Superior temporal gyrus (tissue), 1 donor: ENCODE measurements around the gene ZNF610.
"Not testable (repeated sequence)": the region's sequence is repeated elsewhere in the genome, so short reads cannot be mapped to it uniquely, and the experiment has no call there.

Source experiments
- DNase-seq: peaks from one replicate; pipeline ENCODE4 v3.0.0-alpha.2; 2016; ENCODE audit errors: extremely low spot score

The ZNF610 gene

DNA sequence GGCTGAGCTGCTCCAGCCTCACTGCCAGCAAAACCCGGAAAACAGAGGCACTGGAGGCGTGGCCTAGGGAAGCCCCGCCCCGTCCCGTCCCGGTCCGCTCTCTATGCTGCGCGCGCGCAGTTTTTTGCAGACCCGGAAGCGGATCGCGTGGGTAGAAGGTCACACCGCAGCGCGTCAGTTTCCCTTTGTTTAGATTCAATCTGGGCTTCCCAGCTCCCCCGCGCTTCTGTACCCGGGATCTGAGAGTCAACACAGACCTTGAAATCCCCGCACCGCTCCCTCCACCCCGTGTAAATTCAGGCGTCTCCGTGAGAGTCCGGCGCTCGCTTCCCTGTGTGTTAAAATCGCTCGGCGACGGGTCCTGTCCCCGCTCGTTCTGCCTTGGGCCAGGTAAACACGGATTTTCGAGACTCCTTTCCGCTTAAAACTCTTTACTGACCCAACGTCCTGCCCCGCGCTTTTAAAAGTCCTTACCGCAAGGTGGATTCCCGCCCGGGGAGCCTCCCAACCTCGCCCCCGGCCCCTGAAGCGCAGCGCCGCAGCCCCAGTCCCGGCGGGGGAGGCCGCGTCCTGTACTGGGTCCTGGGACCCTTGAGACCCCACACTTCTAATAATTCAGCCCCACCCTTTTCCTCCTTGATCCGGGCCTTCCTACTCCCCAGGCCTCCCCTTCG, at the start of gene ZNF610:
Gene ZNF610, plus strand, starts transcription at position 127 of the 674 bp plus-strand sequence. CDS start 12,930 bp downstream, outside the sequence.
- peak; percentile 96 for DNase-seq

- no peak for DNase-seq
Measured at GRCh38 chr19:52286256-52286655, 49.8 kb upstream of the ZNF610 start.

DNA sequence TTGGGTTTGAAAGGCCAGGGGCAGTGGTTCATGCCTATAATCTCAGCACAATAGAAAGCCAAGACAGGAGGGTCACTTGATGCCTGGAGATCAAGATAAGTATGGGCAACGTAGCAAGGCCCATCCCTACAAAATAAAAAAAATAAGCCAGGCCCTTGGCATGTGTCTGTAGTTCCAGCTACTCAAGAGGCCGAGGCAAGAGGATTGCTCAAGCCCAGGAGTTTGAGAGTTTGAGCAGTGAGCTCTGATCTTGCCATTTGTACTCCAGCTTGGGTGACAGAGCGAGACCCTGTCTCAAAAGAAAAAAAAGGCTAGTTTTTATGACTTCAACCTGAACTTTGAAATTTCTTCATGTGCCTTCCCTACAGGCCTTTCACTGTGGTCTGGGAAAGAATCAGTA, 44.3 kb upstream of the ZNF610 start:
- no peak for DNase-seq

- not testable (repeated sequence) for DNase-seq
Measured at GRCh38 chr19:52292946-52293345, 43.1 kb upstream of the ZNF610 start.

DNA sequence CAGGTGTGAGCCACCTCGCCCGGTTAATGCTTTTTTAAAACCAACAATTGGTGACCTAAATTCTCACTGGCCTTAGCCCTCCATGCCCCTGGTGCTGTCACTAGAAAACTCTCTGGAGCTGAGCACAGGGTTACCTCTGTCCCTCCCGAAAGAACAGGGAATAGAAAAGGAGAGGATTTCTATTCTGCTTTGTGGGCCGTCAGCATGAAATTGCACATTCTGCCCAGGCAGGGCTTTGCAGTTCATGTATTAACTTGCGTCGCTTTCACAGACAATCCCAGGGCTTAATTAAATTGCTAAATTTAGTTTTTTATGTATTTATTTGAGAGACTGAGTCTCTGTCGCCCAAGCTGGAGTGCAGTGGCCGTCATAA, 39.7 kb upstream of the ZNF610 start:
- DNase-seq = no peak

- peak; percentile 85 for DNase-seq
Measured at GRCh38 chr19:52296773-52297600, 39.1 kb upstream of the ZNF610 start, which contains the start of gene ZNF480. TSS of gene ZNF480 (plus strand) at chr19:52297169. CDS start at chr19:52300413, 3,244 bp downstream.

- no peak for DNase-seq
Measured at GRCh38 chr19:52297601-52298364, 38.3 kb upstream of the ZNF610 start.

GRCh38 chr19:52307275-52307674, 28.8 kb upstream of the ZNF610 start:
- DNase-seq = no peak

- DNase-seq = no peak
Measured at GRCh38 chr19:52322429-52322828, 13.6 kb upstream of the ZNF610 start.

- DNase-seq = no peak
Measured at GRCh38 chr19:52331757-52332156, 4.3 kb upstream of the ZNF610 start.

DNA sequence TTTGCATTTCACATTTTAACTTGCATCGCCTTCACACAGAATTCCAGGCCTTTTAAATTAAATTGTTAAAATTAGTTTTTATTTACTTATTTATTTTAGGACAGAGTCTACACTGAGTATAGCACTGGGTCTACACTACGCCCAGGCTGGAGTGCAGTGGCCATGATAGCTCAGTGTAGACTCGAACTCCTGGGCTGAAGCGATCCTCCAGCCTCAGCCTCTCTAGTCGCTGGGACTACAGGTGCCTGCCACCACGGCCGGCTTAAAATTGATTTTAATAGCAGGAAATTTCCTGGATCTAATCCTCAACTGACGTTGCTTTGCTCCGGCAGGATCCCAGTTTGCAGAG, 301 bp upstream of the ZNF610 start:
- DNase-seq = no peak

- no peak for DNase-seq
Measured at GRCh38 chr19:52336791-52337381, 843 bp downstream of the ZNF610 start.

GRCh38 chr19:52339022-52339421, 3.0 kb downstream of the ZNF610 start:
- not testable (repeated sequence) for DNase-seq

- DNase-seq = peak; percentile 31
Measured at GRCh38 chr19:52343548-52343947, 7.5 kb downstream of the ZNF610 start.

- no peak for DNase-seq
Measured at GRCh38 chr19:52345162-52345561, 9.1 kb downstream of the ZNF610 start.

- DNase-seq = no peak
Measured at GRCh38 chr19:52351512-52351911, 15.5 kb downstream of the ZNF610 start.

DNA sequence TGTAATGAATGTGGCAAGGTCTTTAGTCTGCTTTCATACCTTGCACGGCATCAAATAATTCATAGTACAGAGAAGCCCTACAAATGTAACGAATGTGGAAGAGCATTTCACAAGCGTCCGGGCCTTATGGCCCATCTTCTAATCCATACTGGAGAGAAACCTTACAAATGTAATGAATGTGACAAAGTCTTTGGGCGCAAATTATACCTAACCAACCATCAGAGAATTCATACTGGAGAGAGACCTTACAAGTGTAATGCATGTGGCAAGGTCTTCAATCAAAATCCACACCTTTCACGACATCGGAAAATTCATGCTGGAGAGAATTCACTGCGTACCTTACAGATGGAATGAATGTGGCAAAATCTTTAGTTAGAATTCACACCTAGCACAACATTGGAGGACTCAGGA, 30.4 kb downstream of the ZNF610 start:
- no peak for DNase-seq

GRCh38 chr19:52369559-52370340, 33.7 kb downstream of the ZNF610 start, which contains the start of gene ZNF880:
TSS of gene ZNF880 (plus strand) at chr19:52369923. CDS start at chr19:52369966, 43 bp downstream.
- peak; percentile 95 for DNase-seq

DNA sequence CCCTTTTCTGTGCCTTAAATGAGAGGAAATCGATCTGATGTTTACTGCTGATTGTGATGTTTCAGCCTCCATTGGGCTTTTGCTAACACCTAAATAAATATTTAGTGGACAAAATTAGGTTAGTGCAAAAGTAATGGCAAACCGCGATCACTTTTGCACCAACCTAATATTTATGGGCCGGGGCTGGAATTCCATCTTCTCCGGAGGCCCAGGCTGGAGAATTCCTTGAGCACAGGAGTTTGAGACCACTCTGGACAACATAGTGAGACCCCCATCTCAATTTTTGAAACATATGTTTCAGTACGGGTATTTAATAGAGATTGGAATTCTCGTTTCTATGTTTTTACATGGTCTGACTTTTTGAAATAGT, 34.3 kb downstream of the ZNF610 start:
- no peak for DNase-seq

DNA sequence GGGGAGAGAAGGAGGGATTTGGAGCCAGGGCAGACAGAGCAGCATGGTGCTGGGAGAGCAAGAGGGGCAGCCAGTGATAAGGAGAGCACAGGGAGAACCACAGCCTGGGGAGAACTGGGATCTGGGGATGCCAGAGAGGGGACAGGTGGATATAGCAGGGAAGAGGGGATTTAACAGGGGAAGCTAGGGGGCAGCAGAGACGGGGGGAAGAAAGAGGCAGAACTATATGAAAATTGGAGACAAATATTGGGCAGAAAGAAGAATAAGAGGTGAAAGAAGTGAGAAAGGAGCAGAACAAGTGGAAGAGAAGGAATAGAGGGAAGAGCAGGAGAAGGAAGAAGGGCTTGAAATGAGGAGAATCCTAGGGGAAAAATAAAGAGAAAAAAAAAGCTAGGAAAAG, 55.1 kb downstream of the ZNF610 start:
- DNase-seq = no peak
